Measurements from ENCODE around the gene CHST11.

CHST11 gene

DNA sequence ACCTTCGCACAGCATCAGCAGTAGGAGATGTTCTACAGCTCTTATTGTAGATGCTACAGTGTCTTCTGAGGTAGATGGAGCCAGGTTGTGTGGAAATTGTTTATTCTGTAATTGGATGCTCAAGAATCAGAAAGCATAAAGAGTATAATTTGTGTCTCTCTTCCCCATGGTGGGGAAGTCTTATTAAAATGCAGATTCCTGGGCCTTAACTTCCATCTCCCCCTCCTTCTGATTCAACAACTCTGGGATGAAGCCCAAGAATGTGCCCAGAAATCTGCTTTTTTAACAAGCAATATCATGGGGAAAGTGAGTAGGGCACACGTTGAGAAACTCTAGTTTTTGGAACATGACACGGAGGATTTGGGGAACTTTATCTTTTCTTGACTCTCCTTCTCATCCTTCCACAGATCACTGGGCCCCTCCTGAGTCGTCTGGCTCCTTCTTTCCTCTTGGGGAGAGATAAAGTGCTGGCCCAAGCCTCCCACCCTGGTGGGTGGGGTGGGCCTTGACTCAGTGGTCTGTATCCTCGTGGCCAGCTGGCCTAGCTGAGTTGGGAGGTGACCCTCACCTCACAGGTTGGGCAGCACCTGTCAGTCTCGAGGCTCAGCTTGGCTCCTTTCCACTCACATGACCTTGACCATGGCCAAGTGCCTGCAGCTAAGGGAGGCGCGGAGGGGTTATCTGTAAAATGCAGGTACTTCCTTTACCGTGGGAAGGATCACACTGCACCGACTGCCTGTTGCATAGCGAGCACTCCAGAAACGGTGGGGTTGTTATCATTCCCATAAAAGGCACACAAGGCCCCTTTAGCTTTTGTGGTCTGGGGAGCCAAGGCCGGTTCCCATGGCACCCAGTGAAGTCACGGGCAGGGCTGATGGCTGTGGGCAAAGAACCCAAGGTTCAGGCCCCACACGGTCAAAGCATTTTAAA lies 141.9 kb downstream of the CHST11 start:
- Histone ChIP-seq H3K9me3 (ENCODE audit: insufficient read depth, low read length) (no peaks in the 10 kb centered on the region), H3K9ac (ENCODE audit: insufficient read length, low read depth) (no peak overlapping the region)
- TF ChIP-seq SUZ12 (IDR thresholded peaks at IDR 0.05; ENCODE audit: extremely low read depth, insufficient read depth, insufficient read length) (no peak), ZNF274 (IDR thresholded peaks at IDR 0.05; ENCODE audit: low read depth, low read length) (no peak), YY1 (IDR thresholded peaks at IDR 0.05; ENCODE audit: insufficient read depth, insufficient read length) (no peak)

DNA sequence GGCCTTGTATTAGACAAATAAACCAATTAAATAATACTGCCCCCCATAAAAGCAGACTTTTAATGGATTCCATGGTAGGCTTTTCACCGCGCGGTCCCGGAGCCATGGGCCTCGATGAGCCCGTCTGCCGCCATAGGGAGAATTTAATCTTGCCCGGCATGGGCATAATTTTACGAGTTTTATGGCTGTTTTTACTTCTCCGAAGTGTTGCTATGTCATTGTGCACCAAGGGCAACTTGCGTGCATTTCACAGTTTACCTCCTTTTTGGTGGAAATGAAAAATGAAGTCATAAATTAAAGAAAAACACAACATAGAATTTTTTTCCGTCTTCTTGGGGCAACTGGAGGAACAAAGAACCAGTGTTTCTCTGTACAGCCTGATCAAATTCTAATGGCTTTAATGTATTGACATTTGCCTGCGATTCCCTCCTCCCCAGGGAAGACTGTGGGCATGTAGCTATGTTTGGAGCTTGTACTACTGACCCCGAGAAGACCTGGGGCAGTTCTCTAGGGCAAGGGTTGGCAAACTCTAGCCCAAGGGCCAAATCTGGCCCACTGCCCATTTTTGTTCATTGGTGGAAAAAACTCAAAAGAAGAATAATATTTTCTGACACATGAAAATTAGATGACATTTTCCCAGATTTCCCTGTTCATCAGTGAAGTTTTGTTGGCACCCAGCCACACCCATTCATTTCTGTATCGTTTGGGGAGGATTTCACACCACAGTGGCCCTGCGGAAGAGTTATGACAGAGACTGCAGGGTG lies 142.7 kb downstream of the CHST11 start:
- no peaks in the 10 kb centered on the region for H3K36me3 ChIP-seq (ENCODE audit: insufficient read depth, insufficient read length, low read length)
- H3K9ac ChIP-seq (ENCODE audit: insufficient read length, low read depth) = no peak overlapping the region
- no peaks in the 10 kb centered on the region for H3K9me3 ChIP-seq (ENCODE audit: insufficient read depth, low read length)
- DNase-seq (ENCODE audit: low read depth, low spot score) = no peak
- H3K4me1 ChIP-seq (ENCODE audit: insufficient read depth, insufficient read length) = peaks cover 3% of the 10 kb centered on the region
- TF ChIP-seq YY1 (IDR thresholded peaks at IDR 0.05; ENCODE audit: insufficient read depth, insufficient read length) (no peak), SUZ12 (IDR thresholded peaks at IDR 0.05; ENCODE audit: extremely low read depth, insufficient read depth, insufficient read length) (no peak), ZNF274 (IDR thresholded peaks at IDR 0.05; ENCODE audit: low read depth, low read length) (no peak)
- H3K27me3 ChIP-seq (ENCODE audit: insufficient read depth, insufficient read length) = no peaks in the 10 kb centered on the region
- no peak overlapping the region for H3K4me3 ChIP-seq (ENCODE audit: insufficient read length, low read depth)

More for the DNA sequence above, 141.9 kb downstream of the CHST11 start:
- no peaks in the 10 kb centered on the region for H3K27me3 ChIP-seq (ENCODE audit: insufficient read depth, insufficient read length)
- DNase-seq (ENCODE audit: low read depth, low spot score) = no peak
- peaks cover 3% of the 10 kb centered on the region for H3K4me1 ChIP-seq (ENCODE audit: insufficient read depth, insufficient read length)
- H3K4me3 ChIP-seq (ENCODE audit: insufficient read length, low read depth) = no peak overlapping the region
- no peaks in the 10 kb centered on the region for H3K36me3 ChIP-seq (ENCODE audit: insufficient read depth, insufficient read length, low read length)

DNA sequence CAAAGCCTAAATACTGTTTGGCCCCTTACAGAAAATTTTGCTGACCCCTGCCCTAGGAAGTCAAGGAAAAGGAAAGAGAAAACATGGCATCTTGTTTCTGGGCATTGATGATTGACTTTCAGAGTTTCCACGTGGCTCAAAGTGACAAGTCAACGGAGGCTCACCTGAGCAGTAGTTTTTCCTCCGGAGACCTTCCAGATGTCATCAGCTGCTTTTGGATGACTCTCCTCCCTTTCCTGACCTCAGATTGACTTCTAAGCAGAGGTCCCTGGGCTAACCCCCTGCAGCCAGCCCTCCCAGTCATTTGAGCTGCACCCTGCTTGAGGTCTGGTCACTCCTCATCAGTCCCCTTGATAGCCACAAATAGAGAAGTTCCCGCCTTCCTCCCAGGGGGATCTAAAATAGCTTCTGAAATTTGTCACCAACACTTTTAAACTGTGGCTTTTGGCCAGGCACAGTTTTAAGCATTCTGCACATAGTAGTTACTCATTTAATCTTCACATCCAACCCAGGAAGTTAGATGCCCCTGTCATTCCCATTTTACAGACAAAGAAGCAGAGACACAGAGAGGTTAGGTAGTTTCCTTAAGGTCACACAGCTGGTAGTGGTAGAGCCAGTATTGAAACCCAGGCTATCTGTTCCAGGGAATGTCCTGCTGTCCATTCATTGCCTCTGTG lies 143.4 kb downstream of the CHST11 start:
- TF ChIP-seq ZNF274 (IDR thresholded peaks at IDR 0.05; ENCODE audit: low read depth, low read length) = no peak
- TF ChIP-seq YY1 (IDR thresholded peaks at IDR 0.05; ENCODE audit: insufficient read depth, insufficient read length) = no peak
- no peak for TF ChIP-seq SUZ12 (IDR thresholded peaks at IDR 0.05; ENCODE audit: extremely low read depth, insufficient read depth, insufficient read length)
- no peaks in the 10 kb centered on the region for H3K27me3 ChIP-seq (ENCODE audit: insufficient read depth, insufficient read length)
- H3K9ac ChIP-seq (ENCODE audit: insufficient read length, low read depth) = no peak overlapping the region
- peaks cover 3% of the 10 kb centered on the region for H3K4me1 ChIP-seq (ENCODE audit: insufficient read depth, insufficient read length)
- H3K36me3 ChIP-seq (ENCODE audit: insufficient read depth, insufficient read length, low read length) = no peaks in the 10 kb centered on the region
- no peak overlapping the region for H3K4me3 ChIP-seq (ENCODE audit: insufficient read length, low read depth)
- DNase-seq (ENCODE audit: low read depth, low spot score) = no peak
- no peaks in the 10 kb centered on the region for H3K9me3 ChIP-seq (ENCODE audit: insufficient read depth, low read length)

DNA sequence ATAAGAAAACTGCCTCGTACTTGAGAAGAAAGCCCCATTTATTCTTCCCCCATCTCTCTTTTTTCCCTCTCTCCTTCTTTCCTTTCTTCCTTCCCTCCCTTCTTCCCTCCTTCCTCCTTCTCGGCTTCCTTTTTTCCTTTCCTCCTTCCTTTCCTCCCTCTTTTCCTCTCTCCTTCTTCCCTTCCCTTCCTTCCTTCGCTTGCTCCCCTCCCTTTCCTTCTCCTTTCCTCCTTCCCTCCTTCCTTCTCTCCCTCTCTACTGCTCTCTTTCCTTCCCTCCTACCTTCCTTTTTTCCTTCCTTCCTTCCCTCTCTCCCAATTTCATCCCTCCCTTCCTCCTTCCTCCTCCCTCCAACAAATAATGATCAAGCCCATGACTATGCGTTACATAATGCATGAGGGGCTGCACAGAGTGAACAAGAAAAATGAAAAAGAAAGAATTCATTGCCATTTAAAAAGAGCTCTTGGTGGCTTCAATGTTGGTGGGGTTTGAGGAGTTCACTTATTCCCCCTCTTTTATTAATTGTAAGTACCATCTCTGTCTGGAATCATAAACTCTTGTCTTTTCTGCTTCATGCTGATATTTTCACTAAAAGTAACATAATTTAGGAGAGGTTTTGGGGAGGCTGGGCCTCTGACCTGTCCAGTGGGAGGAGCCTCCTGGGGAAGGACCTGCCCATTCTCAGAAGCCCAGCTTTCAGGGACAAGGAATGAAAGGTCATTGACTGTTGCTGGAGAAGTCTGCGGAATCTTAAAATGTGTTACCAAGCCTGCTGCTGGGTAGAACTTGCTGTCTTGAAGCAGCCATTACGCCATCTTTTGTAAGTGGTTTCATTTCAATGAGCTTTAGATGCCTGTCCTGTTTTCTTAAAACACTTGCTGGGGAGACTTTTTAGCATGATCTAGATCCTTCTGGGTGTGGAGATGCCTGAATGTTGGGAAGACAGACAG lies 144.3 kb downstream of the CHST11 start:
- H3K36me3 ChIP-seq (ENCODE audit: insufficient read depth, insufficient read length, low read length) = no peaks in the 10 kb centered on the region
- DNase-seq (ENCODE audit: low read depth, low spot score) = no peak
- no peak overlapping the region for H3K9ac ChIP-seq (ENCODE audit: insufficient read length, low read depth)
- no peak for TF ChIP-seq ZNF274 (IDR thresholded peaks at IDR 0.05; ENCODE audit: low read depth, low read length)
- no peak for TF ChIP-seq SUZ12 (IDR thresholded peaks at IDR 0.05; ENCODE audit: extremely low read depth, insufficient read depth, insufficient read length)
- no peak for TF ChIP-seq YY1 (IDR thresholded peaks at IDR 0.05; ENCODE audit: insufficient read depth, insufficient read length)
- H3K4me1 ChIP-seq (ENCODE audit: insufficient read depth, insufficient read length) = peaks cover 7% of the 10 kb centered on the region
- H3K27me3 ChIP-seq (ENCODE audit: insufficient read depth, insufficient read length) = no peaks in the 10 kb centered on the region
- H3K9me3 ChIP-seq (ENCODE audit: insufficient read depth, low read length) = no peaks in the 10 kb centered on the region
- H3K4me3 ChIP-seq (ENCODE audit: insufficient read length, low read depth) = no peak overlapping the region

DNA sequence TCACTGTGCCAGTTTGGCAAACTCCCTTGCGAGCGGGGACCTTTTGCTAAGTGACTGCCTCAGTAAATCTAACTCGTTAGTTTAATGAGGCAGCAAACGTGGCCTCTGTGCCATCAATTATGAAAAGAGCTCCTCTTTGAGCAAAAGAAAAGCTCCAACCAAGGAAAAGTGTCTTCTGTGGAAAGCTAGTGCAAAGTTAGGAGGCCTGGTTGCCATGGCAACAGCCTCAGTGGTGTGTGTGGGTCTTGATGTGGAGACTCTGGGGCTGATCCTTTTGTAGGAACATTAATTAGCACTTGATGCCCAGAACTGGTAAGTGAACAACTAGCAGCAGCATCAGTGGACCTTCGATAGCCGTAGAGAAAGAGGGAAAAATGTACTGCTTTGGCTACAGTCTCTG lies 145.7 kb downstream of the CHST11 start:
- Histone ChIP-seq H3K27me3 (ENCODE audit: insufficient read depth, insufficient read length) (no peaks in the 10 kb centered on the region), H3K36me3 (ENCODE audit: insufficient read depth, insufficient read length, low read length) (no peaks in the 10 kb centered on the region), H3K9me3 (ENCODE audit: insufficient read depth, low read length) (no peaks in the 10 kb centered on the region), H3K9ac (ENCODE audit: insufficient read length, low read depth) (no peak overlapping the region), H3K4me3 (ENCODE audit: insufficient read length, low read depth) (no peak overlapping the region), H3K4me1 (ENCODE audit: insufficient read depth, insufficient read length) (peaks cover 7% of the 10 kb centered on the region)
- TF ChIP-seq ZNF274 (IDR thresholded peaks at IDR 0.05; ENCODE audit: low read depth, low read length) = no peak
- no peak for DNase-seq (ENCODE audit: low read depth, low spot score)

DNA sequence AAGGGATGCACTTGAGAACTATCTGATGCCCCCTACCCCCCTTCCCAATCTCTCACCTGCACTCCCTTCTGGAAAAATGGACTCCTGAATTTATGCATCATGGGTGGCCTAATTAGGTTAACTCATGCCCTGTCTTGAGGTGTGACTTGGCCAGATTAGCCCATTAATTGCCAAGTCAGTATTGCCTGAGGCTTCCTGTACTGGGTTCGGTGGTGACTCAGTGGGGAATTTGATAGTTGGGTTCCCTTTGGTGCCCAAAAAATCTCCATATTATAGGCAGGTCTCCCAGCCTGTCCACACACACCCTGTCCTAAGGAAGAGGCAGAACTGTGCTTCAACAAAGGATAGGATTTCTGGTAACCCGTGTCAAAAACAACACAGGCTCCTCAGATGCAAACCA lies 146.1 kb downstream of the CHST11 start:
- Histone ChIP-seq H3K27me3 (ENCODE audit: insufficient read depth, insufficient read length) (no peaks in the 10 kb centered on the region), H3K9ac (ENCODE audit: insufficient read length, low read depth) (no peak overlapping the region), H3K4me1 (ENCODE audit: insufficient read depth, insufficient read length) (peaks cover 7% of the 10 kb centered on the region), H3K4me3 (ENCODE audit: insufficient read length, low read depth) (no peak overlapping the region), H3K9me3 (ENCODE audit: insufficient read depth, low read length) (no peaks in the 10 kb centered on the region), H3K36me3 (ENCODE audit: insufficient read depth, insufficient read length, low read length) (no peaks in the 10 kb centered on the region)
- TF ChIP-seq ZNF274 (IDR thresholded peaks at IDR 0.05; ENCODE audit: low read depth, low read length) (no peak), YY1 (IDR thresholded peaks at IDR 0.05; ENCODE audit: insufficient read depth, insufficient read length) (no peak), SUZ12 (IDR thresholded peaks at IDR 0.05; ENCODE audit: extremely low read depth, insufficient read depth, insufficient read length) (no peak)
- DNase-seq (ENCODE audit: low read depth, low spot score) = no peak

All from NT2/D1 (cell line).